BLaER1 (cell line): ENCODE results near the gene TMEM41B.
"Not testable (repeated sequence)": the region's sequence is repeated elsewhere in the genome, so short reads cannot be mapped to it uniquely, and the experiment has no call there.

ENCODE experiments used
- H3K27ac ChIP-seq: shearing (Covaris generic); formaldehyde crosslinking; 2 replicates; pipeline ENCODE4 v1.8.1; 2022
- H3K27me3 ChIP-seq: shearing (Covaris generic); formaldehyde crosslinking; 2 replicates; pipeline ENCODE4 v1.8.1; 2022
- H3K36me3 ChIP-seq: shearing (Covaris generic); formaldehyde crosslinking; 2 replicates; pipeline ENCODE4 v1.8.1; 2022
- H3K4me1 ChIP-seq: shearing (Covaris generic); formaldehyde crosslinking; 2 replicates; pipeline ENCODE4 v1.8.1; 2022
- H3K4me2 ChIP-seq: shearing (Covaris generic); formaldehyde crosslinking; 2 replicates; pipeline ENCODE4 v1.8.1; 2022
- H3K4me3 ChIP-seq: shearing (Covaris generic); formaldehyde crosslinking; 2 replicates; pipeline ENCODE4 v1.8.1; 2022
- H3K9ac ChIP-seq: shearing (Covaris generic); formaldehyde crosslinking; 2 replicates; pipeline ENCODE4 v1.8.1; 2022
- H3K9me3 ChIP-seq: shearing (Covaris generic); formaldehyde crosslinking; 2 replicates; pipeline ENCODE4 v1.8.1; 2022
- H4K20me1 ChIP-seq: shearing (Covaris generic); formaldehyde crosslinking; 2 replicates; pipeline ENCODE4 v1.8.1; 2022
- Cebpa-rat ChIP-seq: shearing (Covaris generic); IDR thresholded peaks from 2 replicates; pipeline ENCODE4 v1.8.1; 2022

TMEM41B gene, protein sequence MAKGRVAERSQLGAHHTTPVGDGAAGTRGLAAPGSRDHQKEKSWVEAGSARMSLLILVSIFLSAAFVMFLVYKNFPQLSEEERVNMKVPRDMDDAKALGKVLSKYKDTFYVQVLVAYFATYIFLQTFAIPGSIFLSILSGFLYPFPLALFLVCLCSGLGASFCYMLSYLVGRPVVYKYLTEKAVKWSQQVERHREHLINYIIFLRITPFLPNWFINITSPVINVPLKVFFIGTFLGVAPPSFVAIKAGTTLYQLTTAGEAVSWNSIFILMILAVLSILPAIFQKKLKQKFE

DNA sequence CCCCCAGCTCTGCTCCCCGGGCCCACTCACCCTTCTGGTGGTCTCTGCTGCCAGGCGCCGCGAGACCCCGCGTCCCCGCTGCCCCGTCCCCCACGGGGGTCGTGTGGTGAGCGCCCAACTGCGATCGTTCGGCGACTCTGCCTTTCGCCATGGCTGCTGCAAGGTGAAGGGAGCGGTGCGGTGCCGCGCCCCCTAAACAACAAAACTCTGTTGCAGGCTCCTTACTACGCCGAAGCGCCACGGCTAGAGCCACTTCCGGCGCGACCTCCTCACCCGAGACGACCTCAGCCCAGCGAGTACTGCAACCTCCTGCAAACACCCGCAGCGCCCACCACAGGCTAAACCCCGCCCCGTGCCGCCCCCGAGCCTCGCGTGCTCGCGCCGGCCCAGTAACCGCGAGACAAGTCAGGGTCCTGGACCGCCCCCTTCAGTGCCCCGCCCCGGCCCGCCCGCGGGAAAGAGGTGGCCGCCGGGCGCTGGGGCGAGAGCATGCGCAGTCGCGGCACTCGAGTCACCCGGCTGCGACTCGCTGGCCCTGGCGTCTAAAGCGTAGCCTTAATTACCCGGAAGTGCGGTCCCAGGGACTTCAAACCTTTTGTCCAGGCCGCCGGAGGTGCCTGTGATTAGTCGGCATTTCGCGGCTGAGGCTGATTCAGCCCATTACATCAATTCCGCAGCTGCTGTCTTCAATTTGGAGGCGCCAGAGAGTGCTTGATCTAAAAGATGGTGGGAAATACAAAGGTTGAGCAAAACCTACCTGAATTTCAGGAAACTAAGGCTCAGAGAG, at the start of gene TMEM41B:
Gene TMEM41B (minus strand): TSS at position 303 of the 787 bp plus-strand sequence. CDS start 152 bp downstream, at position 151.
- no peak for TF ChIP-seq Cebpa-rat
- peak within 1 kb of the TSS; percentile 92 for H3K9ac ChIP-seq
- H3K4me1 ChIP-seq: peaks cover 23% of the 10 kb centered on the region
- peak within 1 kb of the TSS; percentile 92 for H3K27ac ChIP-seq
- peak within 1 kb of the TSS; percentile 87 for H3K4me3 ChIP-seq
- peak within 1 kb of the TSS; percentile 90 for H3K4me2 ChIP-seq
- 0 out of 2 replicates have a peak, but pooled peaks cover 6% of the 10 kb centered on the region for H3K36me3 ChIP-seq
- peaks cover 9% of the 10 kb centered on the region for H3K27me3 ChIP-seq
- H4K20me1 ChIP-seq: peaks cover 33% of the 10 kb centered on the region; the same call in 1 of the 2 replicates
- no peaks in the 10 kb centered on the region for H3K9me3 ChIP-seq

DNA sequence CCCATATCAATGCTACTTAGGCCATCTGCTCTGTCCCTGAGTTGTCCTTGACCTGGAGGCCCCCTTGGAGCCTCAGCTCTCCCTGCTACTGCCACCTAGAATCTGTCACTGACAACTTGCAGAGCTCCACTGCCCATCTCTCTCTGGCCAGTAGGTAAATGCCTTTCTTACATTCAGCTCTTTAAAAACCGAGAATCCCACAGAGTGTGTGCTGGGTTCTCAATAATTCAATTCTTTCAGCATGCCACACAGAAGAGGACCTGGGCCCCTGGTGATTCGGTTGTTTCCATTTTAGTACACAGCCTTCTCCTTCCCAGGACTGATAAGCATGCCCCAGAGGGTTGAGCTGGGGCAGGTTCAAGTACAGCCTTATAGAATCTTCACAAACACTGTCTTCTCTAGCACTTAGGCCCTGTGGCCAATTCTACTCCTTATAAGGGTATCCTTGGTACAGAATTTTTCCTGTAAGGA, 48.0 kb upstream of the TMEM41B start:
- no peak overlapping the region for H3K4me3 ChIP-seq
- no peak overlapping the region for H3K4me2 ChIP-seq
- H3K9me3 ChIP-seq: no peaks in the 10 kb centered on the region
- 0 out of 2 replicates have a peak overlapping the region, but pooled peaks have one; percentile 15 for H3K9ac ChIP-seq
- TF ChIP-seq Cebpa-rat: no peak
- H3K27me3 ChIP-seq: no peaks in the 10 kb centered on the region
- H3K27ac ChIP-seq: no peak overlapping the region
- no peaks in the 10 kb centered on the region for H4K20me1 ChIP-seq
- no peaks in the 10 kb centered on the region for H3K36me3 ChIP-seq
- peaks cover 16% of the 10 kb centered on the region for H3K4me1 ChIP-seq

DNA sequence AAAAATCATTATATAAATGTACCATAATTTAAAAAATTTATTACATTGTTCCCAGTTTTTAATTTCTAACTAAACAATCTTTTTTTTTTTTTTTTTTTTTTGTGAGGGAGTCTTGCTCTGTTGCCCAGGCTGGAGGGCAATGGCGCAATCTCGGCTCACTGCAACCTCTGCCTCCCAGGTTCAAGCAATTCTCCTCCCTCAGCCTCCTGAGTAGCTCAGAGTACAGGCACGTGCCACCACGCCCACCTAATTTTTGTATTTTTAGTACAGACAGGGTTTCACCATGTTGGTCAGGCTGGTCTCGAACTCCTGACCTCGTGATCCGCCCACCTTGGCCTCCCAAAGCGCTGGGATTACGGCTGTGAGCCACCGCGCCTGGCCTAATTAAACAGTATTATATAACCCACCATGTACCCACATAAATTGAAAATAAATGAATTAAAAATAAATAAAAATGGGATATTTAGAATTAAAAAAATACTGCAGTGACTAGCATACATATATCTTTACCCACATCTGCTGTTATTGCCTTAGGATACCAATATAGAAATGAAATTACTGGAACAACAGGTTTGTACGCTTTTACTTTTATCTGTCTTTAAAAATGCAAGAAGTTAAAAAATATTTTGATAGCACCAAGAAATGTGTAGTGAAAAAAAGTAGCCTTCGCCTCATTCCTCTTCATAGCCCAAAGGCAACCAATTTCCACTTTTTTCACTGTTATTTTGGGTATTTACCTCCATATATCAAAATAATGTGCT, 46.6 kb upstream of the TMEM41B start:
- not testable (repeated sequence) for H3K9ac ChIP-seq, H3K4me2 ChIP-seq

DNA sequence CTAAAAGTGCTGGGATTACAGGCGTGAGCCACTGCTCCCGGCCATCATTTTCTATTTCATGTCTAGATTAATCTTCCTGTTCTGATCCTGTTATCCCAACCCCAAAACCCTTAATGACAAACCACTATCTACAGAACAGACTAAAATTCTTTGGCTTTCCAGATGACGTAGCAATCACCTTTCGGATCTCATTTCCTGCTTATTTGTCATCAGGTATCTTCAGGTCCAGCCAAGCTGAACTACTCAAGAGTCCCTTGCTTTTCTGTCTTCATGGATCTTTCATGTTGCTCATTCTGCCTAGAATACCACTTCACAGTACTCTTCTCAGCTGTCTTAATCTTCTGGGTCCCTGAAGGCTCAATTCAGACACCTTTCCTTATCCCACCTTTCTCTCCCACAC, 42.6 kb upstream of the TMEM41B start:
- H3K4me3 ChIP-seq: no peak overlapping the region
- H3K27ac ChIP-seq: no peak overlapping the region
- H3K4me2 ChIP-seq: no peak overlapping the region
- no peaks in the 10 kb centered on the region for H3K27me3 ChIP-seq
- H3K9ac ChIP-seq: no peak overlapping the region
- no peak for TF ChIP-seq Cebpa-rat
- no peaks in the 10 kb centered on the region for H3K36me3 ChIP-seq
- H4K20me1 ChIP-seq: no peaks in the 10 kb centered on the region
- H3K9me3 ChIP-seq: no peaks in the 10 kb centered on the region
- H3K4me1 ChIP-seq: peaks cover 19% of the 10 kb centered on the region

More for the DNA sequence above, 46.6 kb upstream of the TMEM41B start:
- H4K20me1 ChIP-seq, H3K9me3 ChIP-seq, H3K36me3 ChIP-seq, H3K27me3 ChIP-seq, H3K4me3 ChIP-seq, H3K27ac ChIP-seq: not testable (repeated sequence)
- H3K4me1 ChIP-seq: peaks cover 16% of the 10 kb centered on the region

DNA sequence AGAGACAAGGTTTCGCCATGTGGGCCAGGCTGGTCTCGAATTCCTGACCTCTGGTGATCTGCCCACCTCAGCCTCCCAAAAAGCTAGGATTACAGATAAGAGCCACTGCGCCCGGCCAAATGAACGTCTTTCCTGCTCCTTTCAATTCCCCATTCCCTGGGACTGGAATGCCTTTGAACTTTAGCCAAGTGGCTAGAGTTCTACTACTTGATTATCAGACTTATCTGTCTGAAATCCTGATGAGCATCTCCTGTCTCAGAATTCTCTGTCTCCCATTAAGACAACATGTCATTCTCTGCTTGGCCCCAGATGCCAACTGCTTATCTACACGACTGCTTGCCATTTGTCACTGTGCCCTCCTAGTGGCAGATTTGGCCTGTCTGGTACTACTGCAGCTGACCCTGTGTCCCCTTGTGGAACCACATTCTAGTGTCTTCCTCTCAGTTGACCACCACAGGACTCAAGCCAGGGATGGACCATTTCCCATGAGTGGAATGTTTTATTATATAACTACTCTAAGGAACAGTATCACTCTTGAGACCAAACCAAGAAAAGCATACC, 37.0 kb upstream of the TMEM41B start:
- no peak overlapping the region for H3K27ac ChIP-seq
- no peak overlapping the region for H3K4me2 ChIP-seq
- H3K4me3 ChIP-seq: no peak overlapping the region
- no peaks in the 10 kb centered on the region for H3K9me3 ChIP-seq
- H4K20me1 ChIP-seq: no peaks in the 10 kb centered on the region
- no peaks in the 10 kb centered on the region for H3K27me3 ChIP-seq
- H3K36me3 ChIP-seq: no peaks in the 10 kb centered on the region
- H3K4me1 ChIP-seq: peaks cover 29% of the 10 kb centered on the region
- no peak overlapping the region for H3K9ac ChIP-seq
- TF ChIP-seq Cebpa-rat: no peak

DNA sequence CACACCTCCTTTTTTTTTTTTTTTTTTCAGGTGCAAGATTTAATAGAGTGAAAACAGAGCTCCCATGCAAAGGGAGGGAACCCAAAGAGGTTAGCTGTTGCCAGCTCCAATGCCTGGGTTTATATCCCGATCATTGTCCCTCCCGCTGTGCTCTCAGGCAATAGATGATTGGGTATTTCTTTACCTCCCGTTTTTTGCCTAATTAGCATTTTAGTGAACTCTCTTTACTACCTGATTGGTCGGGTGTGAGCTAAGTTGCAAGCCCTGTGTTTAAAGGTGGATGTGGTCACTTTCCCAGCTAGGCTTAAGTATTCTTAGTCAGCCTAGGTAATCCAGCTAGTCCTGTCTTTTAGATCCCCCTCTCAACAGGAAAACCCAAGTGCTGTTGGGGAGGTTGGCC, 33.4 kb upstream of the TMEM41B start:
- not testable (repeated sequence) for H4K20me1 ChIP-seq, H3K27ac ChIP-seq, H3K4me3 ChIP-seq, H3K4me2 ChIP-seq, H3K9ac ChIP-seq, H3K9me3 ChIP-seq, H3K27me3 ChIP-seq, H3K36me3 ChIP-seq
- peaks cover 17% of the 10 kb centered on the region for H3K4me1 ChIP-seq

DNA sequence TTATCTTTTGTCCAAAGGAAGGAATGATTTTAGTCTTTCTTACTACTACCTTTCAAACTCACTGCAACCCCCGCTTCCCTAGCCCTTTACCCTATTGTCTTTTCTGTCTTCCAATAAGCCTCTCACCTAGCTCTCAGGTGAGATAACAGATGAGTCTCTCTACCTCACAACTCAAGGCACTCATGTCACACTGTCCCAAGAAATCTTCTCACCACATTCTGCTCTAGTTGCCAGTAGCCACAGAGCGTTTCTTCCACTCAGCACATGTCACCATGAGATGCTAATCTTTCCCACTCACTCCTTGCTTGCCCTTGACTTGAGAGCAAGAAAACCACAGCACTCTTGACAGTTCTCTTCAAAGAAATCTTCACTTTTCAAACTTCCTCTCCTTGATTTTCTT, 32.7 kb upstream of the TMEM41B start:
- Histone ChIP-seq H3K27ac (no peak overlapping the region), H3K4me3 (no peak overlapping the region), H3K36me3 (no peaks in the 10 kb centered on the region), H3K9ac (no peak overlapping the region), H3K9me3 (no peaks in the 10 kb centered on the region), H3K27me3 (no peaks in the 10 kb centered on the region), H3K4me1 (peaks cover 10% of the 10 kb centered on the region), H4K20me1 (no peaks in the 10 kb centered on the region), H3K4me2 (no peak overlapping the region)
- TF ChIP-seq Cebpa-rat: no peak

DNA sequence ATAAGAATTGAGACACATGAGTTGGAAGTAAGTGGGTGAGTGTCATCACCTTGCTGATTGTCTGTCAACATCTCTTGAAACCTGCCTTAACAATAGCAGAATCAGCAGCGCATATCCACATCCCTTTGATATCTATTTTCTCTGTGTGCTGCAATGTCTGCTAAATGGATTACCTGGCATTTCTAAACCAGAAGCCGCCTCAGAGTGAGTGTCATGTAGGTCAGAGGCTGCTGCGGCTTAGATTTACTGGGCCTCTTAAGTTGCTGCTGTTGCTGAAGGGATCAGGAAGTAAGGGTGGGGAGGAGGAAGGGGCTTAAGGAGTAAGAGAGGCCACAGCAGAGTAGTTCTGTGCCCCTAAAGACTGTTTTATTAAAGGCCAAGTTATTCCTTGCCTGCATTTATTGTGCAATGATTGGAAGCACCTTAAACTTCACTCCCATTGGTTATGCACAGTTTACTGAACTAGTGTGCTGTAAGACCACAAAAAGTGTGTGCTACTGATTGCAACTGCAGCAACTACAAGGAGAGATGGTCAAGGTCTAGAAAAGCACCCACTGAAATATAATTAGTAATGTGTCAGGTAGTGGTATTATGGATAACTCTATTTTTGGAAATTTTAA, 29.8 kb upstream of the TMEM41B start:
- TF ChIP-seq Cebpa-rat: no peak; the same call in 1 of the 2 replicates

DNA sequence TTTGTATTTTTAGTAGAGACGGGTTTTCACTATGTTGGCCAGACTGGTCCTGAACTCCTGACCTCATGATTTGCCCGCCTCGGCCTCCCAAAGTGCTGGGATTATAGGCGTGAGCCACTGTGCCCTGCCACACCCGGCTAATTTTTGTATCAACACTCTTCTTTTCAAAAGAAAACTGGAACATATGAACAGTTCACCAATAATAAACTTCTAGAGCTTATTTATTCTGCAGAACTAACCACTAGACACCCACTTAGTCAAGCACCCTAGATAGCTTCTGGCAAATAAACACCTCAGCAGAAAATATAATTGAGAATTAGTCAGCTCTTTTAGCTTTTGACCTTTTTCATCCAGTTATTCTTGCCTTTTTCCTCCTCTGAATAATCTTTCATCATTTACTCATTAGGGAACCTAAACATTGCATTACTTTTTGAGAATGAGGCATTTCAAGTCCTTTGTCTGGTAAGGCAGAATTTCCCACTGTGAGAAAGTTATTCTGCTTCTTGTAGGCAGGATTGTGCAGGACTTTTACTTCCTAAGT, 27.3 kb upstream of the TMEM41B start:
- Histone ChIP-seq H3K9ac (no peak overlapping the region), H3K36me3 (no peaks in the 10 kb centered on the region), H3K4me2 (no peak overlapping the region), H3K27me3 (no peaks in the 10 kb centered on the region), H3K4me3 (no peak overlapping the region), H3K9me3 (no peaks in the 10 kb centered on the region), H3K27ac (no peak overlapping the region), H4K20me1 (no peaks in the 10 kb centered on the region), H3K4me1 (no peaks in the 10 kb centered on the region)
- no peak for TF ChIP-seq Cebpa-rat

More for the DNA sequence above, 29.8 kb upstream of the TMEM41B start:
- Histone ChIP-seq H3K4me2 (no peak overlapping the region; the same call in 1 of the 2 replicates), H3K4me1 (peaks cover 6% of the 10 kb centered on the region; the same call in 1 of the 2 replicates), H3K9me3 (no peaks in the 10 kb centered on the region), H3K36me3 (no peaks in the 10 kb centered on the region), H4K20me1 (no peaks in the 10 kb centered on the region), H3K27ac (no peak overlapping the region), H3K27me3 (no peaks in the 10 kb centered on the region), H3K4me3 (no peak overlapping the region), H3K9ac (no peak overlapping the region)
